ENCODE measurements around the gene FYN. TPM values are rescaled to one million over a fixed set of nuclear protein-coding genes. Genes with fewer than 3 reads are reported as not detected.
"Not testable (repeated sequence)": the region's sequence is repeated elsewhere in the genome, so short reads cannot be mapped to it uniquely, and the experiment has no call there.

Gene FYN
- total RNA-seq, 2 donors from 2014 or later: 25.7 to 83.1 TPM

DNA sequence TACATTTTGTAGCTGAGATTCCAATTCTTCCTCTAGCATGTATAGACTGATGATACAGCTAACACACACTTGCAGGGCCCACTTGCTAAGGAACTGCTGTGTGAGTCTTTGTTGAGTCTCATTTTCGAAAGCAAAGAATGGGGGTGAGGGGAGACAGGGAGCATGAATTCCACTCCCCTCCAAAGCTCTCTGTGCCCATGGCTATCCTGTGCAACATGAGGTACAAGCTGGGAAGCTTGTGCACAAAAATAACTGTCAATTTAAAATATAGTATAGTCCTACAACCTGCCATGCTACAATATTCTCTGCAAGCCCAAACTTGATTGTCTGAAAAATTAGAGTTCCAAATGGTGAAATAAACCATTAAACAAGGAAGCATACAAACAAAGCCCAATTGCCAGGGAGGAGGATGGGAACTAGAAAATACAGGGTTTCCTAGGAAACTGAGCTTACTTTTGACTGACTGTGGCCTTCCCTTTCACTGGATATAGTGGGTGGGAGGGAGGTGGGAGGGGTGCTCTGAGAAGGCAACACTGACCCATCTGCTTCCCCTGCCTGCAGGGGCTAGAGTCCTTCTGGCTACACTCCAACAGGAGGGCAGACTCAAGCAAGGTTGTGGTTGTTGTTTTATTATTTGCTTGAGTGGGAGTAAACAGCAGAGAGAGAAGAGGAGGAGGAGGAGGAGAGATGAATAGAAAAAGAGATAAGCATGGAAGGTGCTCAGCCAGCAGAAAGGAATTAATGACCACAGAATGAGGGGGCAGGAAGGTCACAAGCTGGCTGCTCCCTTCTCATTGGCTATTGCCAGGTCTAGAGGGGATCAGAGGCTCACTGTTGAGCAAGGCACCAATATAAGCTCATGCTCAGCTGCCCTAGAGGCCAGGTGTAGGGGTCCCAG lies 84.6 kb downstream of the FYN start:
- no peak for DNase-seq
- H3K27ac ChIP-seq: no peak overlapping the region
- no peaks in the 10 kb centered on the region for H3K27me3 ChIP-seq
- H3K4me1 ChIP-seq: no peaks in the 10 kb centered on the region
- no peaks in the 10 kb centered on the region for H3K9me3 ChIP-seq
- H3K36me3 ChIP-seq (replicated peaks in 1 of 2; ENCODE audit: insufficient read depth in 1 of 2, low read depth in 2 of 2): no peaks in the 10 kb centered on the region
- TF ChIP-seq, protein P1, sequence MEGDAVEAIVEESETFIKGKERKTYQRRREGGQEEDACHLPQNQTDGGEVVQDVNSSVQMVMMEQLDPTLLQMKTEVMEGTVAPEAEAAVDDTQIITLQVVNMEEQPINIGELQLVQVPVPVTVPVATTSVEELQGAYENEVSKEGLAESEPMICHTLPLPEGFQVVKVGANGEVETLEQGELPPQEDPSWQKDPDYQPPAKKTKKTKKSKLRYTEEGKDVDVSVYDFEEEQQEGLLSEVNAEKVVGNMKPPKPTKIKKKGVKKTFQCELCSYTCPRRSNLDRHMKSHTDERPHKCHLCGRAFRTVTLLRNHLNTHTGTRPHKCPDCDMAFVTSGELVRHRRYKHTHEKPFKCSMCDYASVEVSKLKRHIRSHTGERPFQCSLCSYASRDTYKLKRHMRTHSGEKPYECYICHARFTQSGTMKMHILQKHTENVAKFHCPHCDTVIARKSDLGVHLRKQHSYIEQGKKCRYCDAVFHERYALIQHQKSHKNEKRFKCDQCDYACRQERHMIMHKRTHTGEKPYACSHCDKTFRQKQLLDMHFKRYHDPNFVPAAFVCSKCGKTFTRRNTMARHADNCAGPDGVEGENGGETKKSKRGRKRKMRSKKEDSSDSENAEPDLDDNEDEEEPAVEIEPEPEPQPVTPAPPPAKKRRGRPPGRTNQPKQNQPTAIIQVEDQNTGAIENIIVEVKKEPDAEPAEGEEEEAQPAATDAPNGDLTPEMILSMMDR (IDR thresholded peaks at IDR 0.05): no peak
- TF ChIP-seq POLR2A (IDR thresholded peaks at IDR 0.05): no peak
- 67 to 70% methylated on average over 1 of the region's 1 CpG for WGBS, 2 donors
- no peak for ATAC-seq
- intact Hi-C loops (cut with DNase I): no loop called here
- no peak overlapping the region for H3K4me3 ChIP-seq

- ATAC-seq; H3K27me3 ChIP-seq; H3K27ac ChIP-seq; DNase-seq; H3K9me3 ChIP-seq; H3K4me3 ChIP-seq; intact Hi-C loops (cut with DNase I); H3K4me1 ChIP-seq; H3K36me3 ChIP-seq (replicated peaks in 1 of 2; ENCODE audit: insufficient read depth in 1 of 2, low read depth in 2 of 2): not testable (repeated sequence)
- WGBS, 2 donors: 92 to 93% methylated on average over 2 of the region's 2 CpGs
Measured at GRCh38 chr6:111786151-111786550, 87.1 kb downstream of the FYN start.

GRCh38 chr6:111784433-111784832 lies 88.8 kb downstream of the FYN start:
- Histone ChIP-seq H3K4me1 (no peaks in the 10 kb centered on the region), H3K27me3 (no peaks in the 10 kb centered on the region), H3K4me3 (no peak overlapping the region), H3K27ac (no peak overlapping the region), H3K9me3 (no peaks in the 10 kb centered on the region), H3K36me3 (replicated peaks in 1 of 2; ENCODE audit: insufficient read depth in 1 of 2, low read depth in 2 of 2) (no peaks in the 10 kb centered on the region)
- no peak for TF ChIP-seq POLR2A (IDR thresholded peaks at IDR 0.05)
- TF ChIP-seq, protein P1 (IDR thresholded peaks at IDR 0.05): no peak
- 18 to 24% methylated on average over 2 of the region's 2 CpGs for WGBS, 2 donors
- ATAC-seq (no peak), DNase-seq (no peak)
- intact Hi-C loops (cut with DNase I): no loop called here

DNA sequence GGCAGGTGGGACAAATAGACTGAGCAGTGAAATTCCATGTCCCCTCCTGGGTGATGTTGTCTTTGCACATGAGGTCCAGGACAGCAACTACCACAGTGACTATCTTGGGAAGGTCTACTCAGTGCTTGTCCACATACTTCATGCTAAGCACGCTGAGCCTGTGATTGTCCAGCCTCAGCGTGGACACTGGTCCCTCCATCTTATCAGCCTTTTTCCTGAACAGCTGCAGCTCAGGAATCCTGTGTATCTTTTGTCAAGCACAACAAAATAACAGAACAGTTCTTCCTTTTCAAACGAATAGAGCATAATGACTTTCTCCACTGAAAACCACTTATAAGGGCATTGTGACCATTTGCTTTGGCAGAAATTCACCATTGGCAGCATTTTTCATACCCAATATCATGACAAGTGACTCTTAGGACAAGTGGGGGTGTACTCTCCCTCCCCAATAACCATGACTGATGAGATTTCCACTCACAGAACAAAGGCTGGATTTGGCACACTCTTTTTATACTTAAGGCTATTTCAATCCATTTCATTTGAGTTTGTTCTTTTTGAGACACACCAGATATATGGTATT lies 90.3 kb downstream of the FYN start:
- no peak for TF ChIP-seq POLR2A (IDR thresholded peaks at IDR 0.05)
- TF ChIP-seq, protein P1 (IDR thresholded peaks at IDR 0.05): no peak
- H3K9me3 ChIP-seq: no peaks in the 10 kb centered on the region
- no peak overlapping the region for H3K4me3 ChIP-seq
- H3K27me3 ChIP-seq: no peaks in the 10 kb centered on the region
- WGBS, 2 donors: 68 to 75% methylated on average over 3 of the region's 3 CpGs
- DNase-seq (no peak), ATAC-seq (no peak)
- H3K4me1 ChIP-seq: no peaks in the 10 kb centered on the region
- H3K36me3 ChIP-seq (replicated peaks in 1 of 2; ENCODE audit: insufficient read depth in 1 of 2, low read depth in 2 of 2): no peaks in the 10 kb centered on the region
- no peak overlapping the region for H3K27ac ChIP-seq
- intact Hi-C loops (cut with DNase I): no loop called here

GRCh38 chr6:111782192-111782809 lies 91.0 kb downstream of the FYN start:
- Histone ChIP-seq H3K36me3 (replicated peaks in 1 of 2; ENCODE audit: insufficient read depth in 1 of 2, low read depth in 2 of 2) (no peaks in the 10 kb centered on the region), H3K27me3 (no peaks in the 10 kb centered on the region), H3K4me1 (no peaks in the 10 kb centered on the region), H3K9me3 (no peaks in the 10 kb centered on the region), H3K4me3 (no peak overlapping the region), H3K27ac (no peak overlapping the region)
- DNase-seq: no peak
- WGBS, 2 donors: 76 to 80% methylated on average over 5 of the region's 5 CpGs
- ATAC-seq: no peak
- TF ChIP-seq, protein P1 (IDR thresholded peaks at IDR 0.05): no peak
- no peak for TF ChIP-seq POLR2A (IDR thresholded peaks at IDR 0.05)
- intact Hi-C loops (cut with DNase I): no loop called here
